ELF-1 (cell line): ENCODE data around the gene SERTAD2.

Experiments used
- DNase-seq: peaks from one replicate; pipeline ENCODE4 v3.0.0-alpha.2; 2016; ENCODE audit warnings: low read depth, low spot score

Gene SERTAD2

GRCh38 chr2:64581777-64582539 is 71.8 kb downstream of the SERTAD2 start:
- DNase-seq: no peak
